ENCODE data around the gene BNIP3.
A peak's percentile ranks its signal among the peaks of the same experiment; 100 is the strongest.

The BNIP3 gene

DNA sequence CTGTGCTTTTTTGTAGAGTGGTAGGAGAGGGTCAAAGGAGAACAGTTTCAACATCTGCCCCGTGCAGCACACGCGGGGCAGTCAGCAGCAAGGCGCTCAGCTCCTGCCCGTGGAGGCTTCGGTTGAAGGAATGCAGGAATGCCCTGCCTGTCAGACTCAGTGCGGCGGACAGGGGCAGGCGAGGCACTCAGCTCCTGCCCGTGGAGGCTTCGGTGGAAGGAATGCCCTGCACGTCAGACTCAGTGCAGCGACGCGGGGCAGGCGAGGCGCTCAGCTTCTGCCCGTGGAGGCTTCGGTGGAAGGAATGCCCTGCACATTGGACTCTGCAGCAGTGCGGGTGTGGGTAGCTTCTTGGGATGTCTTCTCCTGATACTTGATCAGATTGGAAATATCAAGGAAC is 43.9 kb downstream of the BNIP3 start:
- Mint-ChIP-seq H3K36me3 (ENCODE audit: low read depth) (peaks cover 64% of the 10 kb centered on the region), H3K4me3 (no peak overlapping the region), H3K4me1 (peaks cover 12% of the 10 kb centered on the region), H3K27me3 (ENCODE audit: low read depth, poor library complexity) (peaks cover 5% of the 10 kb centered on the region), H3K27ac (peak overlapping the region; percentile 71), H3K9me3 (no peaks in the 10 kb centered on the region)
- no peak for DNase-seq
- TF ChIP-seq, protein P1, sequence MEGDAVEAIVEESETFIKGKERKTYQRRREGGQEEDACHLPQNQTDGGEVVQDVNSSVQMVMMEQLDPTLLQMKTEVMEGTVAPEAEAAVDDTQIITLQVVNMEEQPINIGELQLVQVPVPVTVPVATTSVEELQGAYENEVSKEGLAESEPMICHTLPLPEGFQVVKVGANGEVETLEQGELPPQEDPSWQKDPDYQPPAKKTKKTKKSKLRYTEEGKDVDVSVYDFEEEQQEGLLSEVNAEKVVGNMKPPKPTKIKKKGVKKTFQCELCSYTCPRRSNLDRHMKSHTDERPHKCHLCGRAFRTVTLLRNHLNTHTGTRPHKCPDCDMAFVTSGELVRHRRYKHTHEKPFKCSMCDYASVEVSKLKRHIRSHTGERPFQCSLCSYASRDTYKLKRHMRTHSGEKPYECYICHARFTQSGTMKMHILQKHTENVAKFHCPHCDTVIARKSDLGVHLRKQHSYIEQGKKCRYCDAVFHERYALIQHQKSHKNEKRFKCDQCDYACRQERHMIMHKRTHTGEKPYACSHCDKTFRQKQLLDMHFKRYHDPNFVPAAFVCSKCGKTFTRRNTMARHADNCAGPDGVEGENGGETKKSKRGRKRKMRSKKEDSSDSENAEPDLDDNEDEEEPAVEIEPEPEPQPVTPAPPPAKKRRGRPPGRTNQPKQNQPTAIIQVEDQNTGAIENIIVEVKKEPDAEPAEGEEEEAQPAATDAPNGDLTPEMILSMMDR (IDR thresholded peaks at IDR 0.05): no peak

DNA sequence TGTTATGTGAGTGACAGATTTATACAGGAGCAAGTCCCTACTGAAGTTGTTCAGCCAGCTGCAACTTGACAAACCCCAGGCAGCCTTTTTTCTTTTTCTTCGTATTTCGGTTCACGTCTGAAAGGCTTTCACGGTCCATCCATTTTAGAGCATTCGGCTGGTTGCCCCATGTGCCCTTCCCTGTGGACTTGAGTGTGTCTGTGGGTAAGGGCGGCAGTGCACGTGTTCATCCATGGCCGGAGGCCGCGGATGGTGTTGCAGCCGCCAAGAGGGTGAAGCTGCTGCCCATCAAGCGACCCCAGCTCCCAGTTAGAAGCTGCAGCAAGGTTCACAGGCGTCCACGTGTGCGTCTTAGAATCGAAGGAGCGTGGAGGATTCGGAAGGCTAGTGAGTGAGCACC is 45.0 kb downstream of the BNIP3 start:
- H3K9me3 Mint-ChIP-seq: no peaks in the 10 kb centered on the region
- peaks cover 63% of the 10 kb centered on the region for H3K36me3 Mint-ChIP-seq (ENCODE audit: low read depth)
- peaks cover 12% of the 10 kb centered on the region for H3K4me1 Mint-ChIP-seq
- peaks cover 5% of the 10 kb centered on the region for H3K27me3 Mint-ChIP-seq (ENCODE audit: low read depth, poor library complexity)
- H3K4me3 Mint-ChIP-seq: no peak overlapping the region
- no peak for DNase-seq
- H3K27ac Mint-ChIP-seq: no peak overlapping the region
- TF ChIP-seq, protein P1 (IDR thresholded peaks at IDR 0.05): no peak

DNA sequence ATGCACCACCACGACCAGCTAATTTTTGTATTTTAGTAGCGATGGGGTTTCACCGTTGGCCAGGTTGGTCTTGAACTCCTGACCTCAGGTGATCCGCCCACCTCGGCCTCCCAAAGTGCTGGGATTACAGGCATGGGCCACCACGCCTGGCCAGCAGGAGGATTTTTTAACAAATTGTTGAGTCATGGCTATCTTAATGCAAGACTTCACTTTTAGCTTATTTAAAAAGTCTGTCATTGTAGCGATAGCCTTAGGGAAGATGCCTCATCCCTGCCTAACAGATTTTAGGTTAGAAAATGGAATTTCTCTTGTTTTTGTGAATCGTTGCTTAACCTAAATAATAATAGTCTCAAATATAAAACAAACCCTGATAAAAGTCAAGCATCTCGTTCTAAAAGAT is 45.4 kb downstream of the BNIP3 start:
- H3K4me1 Mint-ChIP-seq: peaks cover 13% of the 10 kb centered on the region
- no peak overlapping the region for H3K27ac Mint-ChIP-seq
- no peak for DNase-seq
- H3K4me3 Mint-ChIP-seq: no peak overlapping the region
- peaks cover 63% of the 10 kb centered on the region for H3K36me3 Mint-ChIP-seq (ENCODE audit: low read depth)
- TF ChIP-seq, protein P1 (IDR thresholded peaks at IDR 0.05): no peak
- no peaks in the 10 kb centered on the region for H3K9me3 Mint-ChIP-seq
- H3K27me3 Mint-ChIP-seq (ENCODE audit: low read depth, poor library complexity): peaks cover 5% of the 10 kb centered on the region

DNA sequence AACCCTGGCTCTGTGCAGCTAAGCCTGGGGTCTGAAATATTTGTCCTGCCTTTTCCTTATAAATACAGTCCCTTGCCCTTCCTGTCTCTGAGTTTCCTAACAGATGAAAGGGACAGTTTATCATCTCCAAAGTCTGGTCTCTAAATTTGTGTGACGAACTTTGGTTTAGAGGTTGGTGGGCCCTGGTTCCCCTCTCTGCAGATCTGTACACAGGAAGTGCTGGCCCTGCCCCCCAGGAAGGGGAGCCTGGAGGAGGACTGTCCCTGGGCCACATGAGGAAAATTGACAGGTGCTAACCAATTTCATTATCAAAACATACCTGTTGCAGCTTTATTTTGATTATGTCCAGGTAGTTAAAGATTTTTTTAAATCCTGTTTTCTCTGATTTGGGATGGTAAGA is 46.5 kb downstream of the BNIP3 start:
- no peak for DNase-seq
- Mint-ChIP-seq H3K4me1 (peaks cover 23% of the 10 kb centered on the region), H3K9me3 (no peaks in the 10 kb centered on the region), H3K27ac (peak overlapping the region; percentile 57), H3K36me3 (ENCODE audit: low read depth) (peaks cover 63% of the 10 kb centered on the region), H3K4me3 (no peak overlapping the region), H3K27me3 (ENCODE audit: low read depth, poor library complexity) (peaks cover 5% of the 10 kb centered on the region)
- TF ChIP-seq, protein P1 (IDR thresholded peaks at IDR 0.05): no peak

DNA sequence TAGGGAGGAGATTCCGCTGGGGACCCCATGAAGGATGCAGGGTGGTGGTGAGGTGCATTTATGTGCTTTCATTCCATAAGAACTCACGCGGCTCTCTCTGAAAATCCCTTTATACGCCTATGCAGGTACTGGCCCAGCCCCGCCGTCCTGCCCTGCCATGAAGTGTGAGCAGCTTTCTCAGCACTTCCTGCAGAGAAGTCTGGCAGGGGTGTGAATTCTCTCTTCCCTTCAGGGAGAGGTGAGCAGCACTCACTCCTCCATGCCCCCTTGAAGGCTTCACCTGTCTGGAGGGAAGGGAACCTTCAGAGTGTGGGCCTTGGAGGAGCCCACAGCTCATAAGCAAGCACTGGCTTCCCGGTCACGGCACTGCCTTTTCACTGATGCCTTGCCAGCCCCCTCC is 47.0 kb downstream of the BNIP3 start:
- DNase-seq: no peak
- no peaks in the 10 kb centered on the region for H3K9me3 Mint-ChIP-seq
- H3K4me1 Mint-ChIP-seq: peaks cover 28% of the 10 kb centered on the region
- peaks cover 63% of the 10 kb centered on the region for H3K36me3 Mint-ChIP-seq (ENCODE audit: low read depth)
- no peak overlapping the region for H3K4me3 Mint-ChIP-seq
- H3K27ac Mint-ChIP-seq: peak overlapping the region; percentile 57
- H3K27me3 Mint-ChIP-seq (ENCODE audit: low read depth, poor library complexity): peaks cover 5% of the 10 kb centered on the region
- TF ChIP-seq, protein P1 (IDR thresholded peaks at IDR 0.05): no peak

DNA sequence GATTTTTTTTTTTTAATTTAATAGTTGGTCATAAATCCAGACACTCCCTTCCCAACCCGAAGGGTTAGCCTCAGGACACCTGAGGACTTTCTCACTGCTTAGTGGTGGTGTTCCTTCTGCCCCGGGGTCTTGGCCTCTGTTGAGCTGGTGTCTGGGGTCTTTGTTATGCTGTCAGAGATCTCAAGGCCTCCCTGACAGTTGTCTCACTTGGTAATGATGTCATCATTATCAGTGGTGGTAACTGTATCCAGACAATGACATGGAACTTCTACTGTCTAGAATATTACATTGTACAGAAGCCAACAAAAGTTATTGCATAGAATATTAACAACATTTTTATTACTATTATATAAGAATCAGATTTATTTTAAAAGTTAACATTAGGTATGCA is 48.0 kb downstream of the BNIP3 start:
- Mint-ChIP-seq H3K9me3 (no peaks in the 10 kb centered on the region), H3K36me3 (ENCODE audit: low read depth) (peaks cover 60% of the 10 kb centered on the region), H3K4me3 (no peak overlapping the region), H3K4me1 (peaks cover 39% of the 10 kb centered on the region), H3K27ac (no peak overlapping the region), H3K27me3 (ENCODE audit: low read depth, poor library complexity) (peaks cover 5% of the 10 kb centered on the region)
- DNase-seq: no peak
- TF ChIP-seq, protein P1 (IDR thresholded peaks at IDR 0.05): no peak

Measured in nephron progenitor cell (in vitro differentiated cells).